GM12872 (cell line): Measurements from ENCODE around the gene CNTN5.

Source experiments
- TF ChIP-seq, protein P1 (sequence below): IDR thresholded peaks from 3 replicates; pipeline ENCODE4 v1.5.1; 2011; ENCODE audit warnings: low read depth, mild to moderate bottlenecking, low read length, moderate library complexity; ENCODE audit not compliant: insufficient read depth

The CNTN5 gene

DNA sequence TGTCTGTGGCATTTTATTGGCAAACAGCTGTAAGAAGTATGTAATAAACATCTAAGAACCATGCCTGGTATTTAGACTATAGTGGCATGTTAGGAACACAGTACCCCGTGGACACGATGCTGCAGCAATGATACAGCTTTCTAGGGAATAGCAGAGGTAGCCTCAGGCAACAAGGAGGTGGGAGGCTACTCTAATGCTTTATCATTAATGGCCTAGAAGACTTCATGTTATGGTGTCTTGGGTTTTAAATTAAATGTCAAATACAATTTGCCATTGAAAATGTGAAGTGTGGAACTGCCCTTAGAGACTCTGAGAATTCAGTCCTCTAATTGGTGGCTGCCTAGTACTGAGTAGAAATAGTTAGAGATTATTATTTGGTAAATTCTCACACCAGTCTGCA, 516.9 kb downstream of the CNTN5 start:
- TF ChIP-seq, protein P1, sequence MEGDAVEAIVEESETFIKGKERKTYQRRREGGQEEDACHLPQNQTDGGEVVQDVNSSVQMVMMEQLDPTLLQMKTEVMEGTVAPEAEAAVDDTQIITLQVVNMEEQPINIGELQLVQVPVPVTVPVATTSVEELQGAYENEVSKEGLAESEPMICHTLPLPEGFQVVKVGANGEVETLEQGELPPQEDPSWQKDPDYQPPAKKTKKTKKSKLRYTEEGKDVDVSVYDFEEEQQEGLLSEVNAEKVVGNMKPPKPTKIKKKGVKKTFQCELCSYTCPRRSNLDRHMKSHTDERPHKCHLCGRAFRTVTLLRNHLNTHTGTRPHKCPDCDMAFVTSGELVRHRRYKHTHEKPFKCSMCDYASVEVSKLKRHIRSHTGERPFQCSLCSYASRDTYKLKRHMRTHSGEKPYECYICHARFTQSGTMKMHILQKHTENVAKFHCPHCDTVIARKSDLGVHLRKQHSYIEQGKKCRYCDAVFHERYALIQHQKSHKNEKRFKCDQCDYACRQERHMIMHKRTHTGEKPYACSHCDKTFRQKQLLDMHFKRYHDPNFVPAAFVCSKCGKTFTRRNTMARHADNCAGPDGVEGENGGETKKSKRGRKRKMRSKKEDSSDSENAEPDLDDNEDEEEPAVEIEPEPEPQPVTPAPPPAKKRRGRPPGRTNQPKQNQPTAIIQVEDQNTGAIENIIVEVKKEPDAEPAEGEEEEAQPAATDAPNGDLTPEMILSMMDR: no peak

DNA sequence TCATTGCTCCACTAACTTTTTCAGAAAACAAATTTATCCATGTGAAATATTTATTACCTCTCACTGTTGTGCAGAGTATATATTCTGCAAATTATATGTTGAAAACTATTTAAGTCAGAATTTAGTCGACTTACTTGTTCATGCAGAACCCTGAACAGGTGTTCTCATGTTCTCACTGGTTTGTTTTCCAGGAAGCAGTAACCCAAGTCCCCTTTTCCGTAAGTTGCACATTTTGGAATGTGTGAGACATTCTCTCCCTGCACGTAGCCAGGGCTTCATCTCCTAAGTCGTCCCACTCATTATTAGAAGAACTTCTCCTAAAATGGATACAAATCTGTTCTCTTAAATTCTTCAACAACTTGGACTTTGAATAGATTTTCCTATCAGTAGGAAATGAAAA, 524.9 kb downstream of the CNTN5 start:
- TF ChIP-seq, protein P1: no peak

DNA sequence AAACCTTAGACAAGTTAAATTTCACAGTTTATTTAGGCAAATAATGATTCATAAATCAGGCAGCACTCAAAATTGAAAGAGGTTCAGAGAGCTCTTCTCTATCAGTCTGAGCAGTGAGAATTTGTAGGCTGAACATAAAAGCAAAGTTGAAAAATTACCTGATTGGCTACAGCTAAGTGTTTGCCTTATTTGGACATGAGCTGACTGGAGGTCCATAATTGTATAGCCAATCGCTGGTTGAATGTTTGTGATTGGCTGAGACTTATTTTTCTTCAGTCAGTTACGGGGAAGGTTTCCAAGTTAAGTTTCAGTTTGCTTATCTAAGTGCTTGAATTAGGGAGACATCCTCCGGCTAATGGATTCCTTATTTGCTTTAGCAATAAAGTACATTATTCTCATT, 527.5 kb downstream of the CNTN5 start:
- TF ChIP-seq, protein P1: no peak

DNA sequence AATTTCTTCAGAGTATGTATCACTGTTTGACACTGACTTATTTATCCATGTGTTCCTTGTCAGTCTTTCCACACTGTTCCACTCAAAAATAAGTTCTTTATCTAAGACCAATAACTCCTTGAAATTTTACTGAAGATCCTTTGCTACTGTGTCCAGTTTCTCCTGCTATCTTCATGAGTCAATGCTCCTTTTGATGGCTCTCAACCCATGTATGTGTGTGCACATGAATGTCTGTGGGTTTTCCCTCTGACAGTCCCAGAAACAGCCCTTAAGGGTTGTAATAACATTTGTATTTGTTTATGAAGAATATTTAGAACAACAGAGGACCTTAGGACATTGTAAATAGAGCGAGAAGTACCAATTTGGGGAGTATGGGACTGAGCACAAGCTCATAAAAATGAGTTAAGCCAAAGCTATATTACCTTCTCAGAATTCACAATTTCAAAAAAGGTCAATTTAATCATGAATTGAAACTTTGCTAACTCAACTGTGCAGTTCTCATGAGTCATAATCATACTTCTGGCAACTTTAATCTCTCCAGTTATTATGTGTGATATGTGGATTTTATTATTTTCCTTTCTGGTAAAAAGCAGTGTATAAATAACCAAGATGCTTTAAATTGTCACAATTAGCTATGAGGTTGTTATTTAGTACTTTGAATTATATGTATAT, 533.6 kb downstream of the CNTN5 start:
- TF ChIP-seq, protein P1: no peak

DNA sequence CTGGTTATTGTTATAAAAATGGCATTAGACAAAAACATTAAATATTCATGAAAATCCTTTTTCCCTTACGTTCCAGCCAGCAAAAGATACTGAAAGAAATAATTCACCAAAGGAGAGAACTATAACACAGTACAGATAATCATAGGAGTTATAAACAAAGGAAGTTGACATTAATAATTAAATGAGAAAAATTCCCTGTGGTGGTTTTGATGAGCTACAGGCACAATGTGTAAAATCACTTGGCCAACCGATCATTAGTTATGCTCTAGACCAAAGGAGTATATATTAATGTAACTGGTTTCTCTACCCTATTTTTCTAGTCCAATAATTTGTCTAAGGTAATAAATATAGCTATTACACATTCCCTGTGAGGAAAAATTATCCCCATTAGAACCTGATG, 534.7 kb downstream of the CNTN5 start:
- TF ChIP-seq, protein P1: no peak

DNA sequence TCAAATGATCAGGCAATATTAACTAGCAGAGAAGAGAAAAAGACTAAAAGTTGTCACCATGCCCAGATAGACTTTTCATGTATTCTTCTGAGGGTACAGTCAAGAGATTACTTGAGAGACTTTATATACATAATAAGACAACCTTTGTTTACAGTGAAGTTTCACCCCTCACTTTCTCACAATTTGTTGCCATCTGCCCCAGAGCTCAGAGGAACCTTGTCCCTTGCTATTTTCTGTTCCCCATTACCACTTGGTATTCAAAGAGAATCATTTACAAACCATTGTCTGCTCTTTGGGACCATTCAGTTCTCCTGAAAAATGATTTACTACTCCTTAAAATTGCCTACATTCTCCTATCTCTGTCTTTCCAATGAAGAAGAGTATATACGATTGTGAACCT, 544.6 kb downstream of the CNTN5 start:
- TF ChIP-seq, protein P1: no peak

DNA sequence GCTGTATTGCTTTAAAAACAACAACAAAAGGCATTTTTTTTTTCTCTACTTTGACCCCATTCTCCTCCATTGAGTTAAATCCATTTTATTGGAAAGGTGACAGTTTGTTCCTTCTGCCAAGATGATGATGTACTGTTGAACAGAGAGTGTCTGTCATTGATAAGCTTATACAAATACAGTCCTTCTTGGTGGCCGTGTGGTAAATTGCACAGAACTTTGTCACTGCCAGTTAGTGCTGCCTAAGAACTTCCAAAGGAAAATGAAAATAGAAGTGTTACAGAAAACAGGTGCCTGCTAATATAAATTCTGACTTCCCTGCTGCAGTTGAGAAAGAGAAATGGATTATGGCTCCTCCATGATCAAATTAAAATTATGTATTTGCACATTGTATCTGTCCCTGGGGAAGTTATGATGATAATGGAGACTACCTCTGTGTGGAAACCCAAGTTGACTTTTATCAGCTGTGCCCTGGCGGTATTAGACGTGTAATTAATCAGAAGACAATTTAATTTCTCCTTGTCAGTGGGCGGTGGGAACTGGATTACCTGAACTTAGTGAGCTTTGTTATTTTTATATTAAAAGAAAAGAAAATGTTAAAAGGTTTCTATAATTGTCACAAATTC, 546.7 kb downstream of the CNTN5 start:
- TF ChIP-seq, protein P1: no peak
